GM20000 (cell line): Measurements from ENCODE around the gene GAS2L1.

Experiments
- DNase-seq: peaks from one replicate; pipeline ENCODE4 v3.0.0; 2012; ENCODE audit warnings: low spot score
- TF ChIP-seq, protein P1 (sequence below): IDR thresholded peaks from 2 replicates; pipeline ENCODE4 v1.5.1; 2012; ENCODE audit warnings: mild to moderate bottlenecking, control low read depth; ENCODE audit errors: extremely low read depth, missing control alignments

GAS2L1 gene

GRCh38 chr22:29313576-29314466, 7.4 kb downstream of the GAS2L1 start:
- TF ChIP-seq, protein P1, sequence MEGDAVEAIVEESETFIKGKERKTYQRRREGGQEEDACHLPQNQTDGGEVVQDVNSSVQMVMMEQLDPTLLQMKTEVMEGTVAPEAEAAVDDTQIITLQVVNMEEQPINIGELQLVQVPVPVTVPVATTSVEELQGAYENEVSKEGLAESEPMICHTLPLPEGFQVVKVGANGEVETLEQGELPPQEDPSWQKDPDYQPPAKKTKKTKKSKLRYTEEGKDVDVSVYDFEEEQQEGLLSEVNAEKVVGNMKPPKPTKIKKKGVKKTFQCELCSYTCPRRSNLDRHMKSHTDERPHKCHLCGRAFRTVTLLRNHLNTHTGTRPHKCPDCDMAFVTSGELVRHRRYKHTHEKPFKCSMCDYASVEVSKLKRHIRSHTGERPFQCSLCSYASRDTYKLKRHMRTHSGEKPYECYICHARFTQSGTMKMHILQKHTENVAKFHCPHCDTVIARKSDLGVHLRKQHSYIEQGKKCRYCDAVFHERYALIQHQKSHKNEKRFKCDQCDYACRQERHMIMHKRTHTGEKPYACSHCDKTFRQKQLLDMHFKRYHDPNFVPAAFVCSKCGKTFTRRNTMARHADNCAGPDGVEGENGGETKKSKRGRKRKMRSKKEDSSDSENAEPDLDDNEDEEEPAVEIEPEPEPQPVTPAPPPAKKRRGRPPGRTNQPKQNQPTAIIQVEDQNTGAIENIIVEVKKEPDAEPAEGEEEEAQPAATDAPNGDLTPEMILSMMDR = no peak
- DNase-seq = peak; percentile 65

DNA sequence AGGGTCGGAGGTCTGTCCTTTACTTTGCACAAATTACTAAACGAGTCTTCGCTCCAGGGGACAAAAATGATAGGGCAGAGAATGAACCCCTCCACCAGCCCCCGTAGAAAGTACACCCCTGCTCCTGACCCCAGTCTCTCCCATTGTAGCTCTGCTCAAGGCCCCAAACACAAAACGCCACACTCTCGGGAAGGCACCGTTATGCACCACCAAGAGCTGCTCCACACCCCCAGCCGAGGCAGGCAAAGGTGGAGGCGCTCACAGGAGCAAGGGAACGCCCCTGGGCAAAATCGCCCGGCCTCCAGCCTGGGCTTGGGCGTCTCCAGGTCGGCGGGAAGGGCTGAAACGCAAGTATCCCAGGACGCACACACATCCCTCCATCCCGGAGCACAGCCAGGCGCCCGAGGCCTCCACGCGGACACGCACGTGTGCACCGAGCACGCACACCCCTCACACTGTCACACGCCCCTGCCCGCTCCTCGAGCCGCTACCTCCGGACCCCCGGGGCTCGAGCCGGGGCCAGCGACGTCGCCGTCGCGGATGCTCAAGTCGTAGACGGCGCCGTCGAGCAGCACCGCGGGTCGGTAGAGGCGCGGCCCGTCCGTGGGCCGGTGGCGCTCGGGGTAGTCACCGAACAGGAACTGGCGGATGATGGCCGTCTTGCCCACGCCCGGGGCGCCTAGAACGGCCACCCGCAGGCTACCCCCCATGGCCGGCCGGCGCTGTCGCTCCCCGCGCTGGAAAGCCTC, 8.3 kb downstream of the GAS2L1 start:
- TF ChIP-seq, protein P1 = no peak
- DNase-seq = peak; percentile 62

DNA sequence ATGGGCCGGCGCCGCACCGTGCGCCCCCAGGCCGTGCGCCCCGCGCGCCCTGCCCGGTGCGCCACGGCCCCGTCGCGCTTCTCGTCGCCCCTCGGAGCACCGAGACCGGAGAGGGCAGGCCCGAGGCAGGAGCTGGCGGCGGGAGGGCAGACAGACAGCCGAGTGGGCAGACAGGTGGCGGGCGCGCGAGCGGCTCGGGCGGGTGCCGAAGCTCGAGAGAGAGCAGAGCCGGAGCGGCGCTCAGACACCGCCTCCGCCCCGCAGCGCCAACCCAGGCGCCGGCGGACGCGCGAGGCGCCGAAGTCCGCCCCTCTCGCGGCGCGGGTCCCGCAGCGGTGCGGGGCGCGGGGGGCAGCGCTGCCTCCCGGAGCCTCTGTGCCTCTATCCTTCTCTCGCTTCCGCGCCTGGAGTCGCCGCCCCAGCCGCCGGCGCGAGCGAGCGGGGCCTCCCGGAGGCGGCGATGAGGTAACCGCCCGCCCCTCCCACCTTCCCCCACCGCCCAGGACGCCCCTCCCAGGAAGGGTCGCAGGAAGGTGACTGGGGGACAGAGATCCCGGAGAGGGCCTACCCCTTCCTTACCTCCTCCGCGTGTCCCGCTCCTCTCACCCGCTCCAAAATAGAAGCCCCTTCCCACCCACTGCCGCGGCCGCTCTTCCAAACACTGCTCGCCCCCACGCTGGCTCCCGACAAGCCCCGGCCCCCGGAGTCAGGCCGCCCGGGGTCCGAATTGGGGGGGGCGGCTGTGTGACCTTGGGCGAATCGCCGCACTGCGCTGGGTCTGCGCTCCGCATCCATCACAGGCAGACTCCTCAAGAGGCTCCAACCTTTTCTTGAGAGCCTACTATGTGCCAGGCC, 9.1 kb downstream of the GAS2L1 start, which contains the start of gene RASL10A:
RASL10A (minus strand) TSS at position 412 of the 855 bp plus-strand sequence. CDS start 451 bp downstream, outside the sequence.
- peak; percentile 67 for DNase-seq
- TF ChIP-seq, protein P1 = no peak

GRCh38 chr22:29316141-29316828, 9.8 kb downstream of the GAS2L1 start:
- DNase-seq = no peak
- TF ChIP-seq, protein P1 = no peak

GRCh38 chr22:29317827-29318454, 11.5 kb downstream of the GAS2L1 start:
- TF ChIP-seq, protein P1 = no peak
- DNase-seq = no peak

DNA sequence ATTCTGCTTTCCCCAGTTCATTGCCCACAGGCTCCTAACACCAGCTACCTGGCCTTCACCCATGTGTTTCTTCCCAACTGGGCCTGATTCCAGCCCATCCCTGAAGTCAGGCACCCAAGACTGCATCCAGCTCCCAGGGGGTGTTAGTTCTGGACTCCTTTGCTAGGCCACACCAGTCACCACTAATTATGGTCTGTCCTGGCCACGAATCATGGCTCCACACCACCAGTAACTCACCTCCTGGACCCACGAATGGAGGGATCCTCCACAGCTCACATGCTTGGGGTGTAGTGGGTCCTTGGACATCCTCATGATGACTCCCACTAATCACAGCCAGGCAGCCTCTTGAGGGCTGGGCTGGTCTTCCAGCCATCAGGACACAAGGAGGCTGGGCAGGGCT, 12.6 kb downstream of the GAS2L1 start:
- no peak for DNase-seq
- TF ChIP-seq, protein P1 = no peak
